Hematopoietic multipotent progenitor cell treated with erythropoietin and hydrocortisone succinate and interleukin-3 and kit ligand, for 15 days (in vitro differentiated cells): ENCODE data around the gene SMOC2.

Experiments
- DNase-seq: peaks from one replicate; pipeline ENCODE4 v3.0.0-alpha.2; 2015; ENCODE audit warnings: low spot score

SMOC2 gene

GRCh38 chr6:168447282-168447681, 6.3 kb downstream of the SMOC2 start:
- DNase-seq: no peak

DNA sequence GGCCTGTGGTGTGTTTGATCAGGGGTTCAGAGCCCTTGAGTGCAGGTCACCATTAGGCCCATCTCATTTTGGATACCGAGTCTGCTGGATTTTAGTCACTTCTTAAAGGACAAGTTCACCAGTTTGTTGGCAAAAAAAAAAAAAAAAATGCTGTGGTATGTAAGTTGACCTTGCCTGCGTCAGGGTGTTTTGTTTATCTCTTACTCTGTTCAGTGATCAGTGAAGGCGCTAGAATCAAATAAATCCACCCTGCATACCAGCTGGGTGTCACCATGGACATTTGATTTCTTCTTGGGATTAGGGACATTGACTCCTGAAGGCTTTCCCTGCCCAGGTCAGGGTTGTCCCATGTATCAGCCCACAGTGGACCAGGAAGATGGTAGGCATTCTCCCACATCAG, 6.7 kb downstream of the SMOC2 start:
- no peak for DNase-seq

GRCh38 chr6:168448243-168448855, 7.4 kb downstream of the SMOC2 start:
- no peak for DNase-seq

DNA sequence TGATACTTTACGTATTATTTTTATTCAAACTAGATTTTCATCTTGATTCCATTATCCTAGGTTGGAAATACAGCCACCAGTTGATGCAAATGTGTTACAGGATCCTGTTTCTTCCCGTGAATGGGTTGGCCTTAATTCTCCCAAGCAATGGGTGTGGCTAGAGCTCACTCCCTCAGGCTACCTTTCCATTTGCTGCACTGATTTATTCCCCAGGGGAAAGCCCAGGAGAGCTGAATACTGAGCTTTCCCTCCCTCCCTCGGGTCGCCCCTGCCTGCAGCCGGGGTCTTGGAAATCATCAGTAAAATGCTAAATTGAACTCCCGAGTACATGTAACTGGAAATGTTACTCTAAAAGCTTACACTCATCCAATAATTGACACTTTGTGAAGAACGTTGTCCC, 9.9 kb downstream of the SMOC2 start:
- DNase-seq: no peak

- DNase-seq: no peak
Measured at GRCh38 chr6:168451805-168452517, 11.0 kb downstream of the SMOC2 start.

DNA sequence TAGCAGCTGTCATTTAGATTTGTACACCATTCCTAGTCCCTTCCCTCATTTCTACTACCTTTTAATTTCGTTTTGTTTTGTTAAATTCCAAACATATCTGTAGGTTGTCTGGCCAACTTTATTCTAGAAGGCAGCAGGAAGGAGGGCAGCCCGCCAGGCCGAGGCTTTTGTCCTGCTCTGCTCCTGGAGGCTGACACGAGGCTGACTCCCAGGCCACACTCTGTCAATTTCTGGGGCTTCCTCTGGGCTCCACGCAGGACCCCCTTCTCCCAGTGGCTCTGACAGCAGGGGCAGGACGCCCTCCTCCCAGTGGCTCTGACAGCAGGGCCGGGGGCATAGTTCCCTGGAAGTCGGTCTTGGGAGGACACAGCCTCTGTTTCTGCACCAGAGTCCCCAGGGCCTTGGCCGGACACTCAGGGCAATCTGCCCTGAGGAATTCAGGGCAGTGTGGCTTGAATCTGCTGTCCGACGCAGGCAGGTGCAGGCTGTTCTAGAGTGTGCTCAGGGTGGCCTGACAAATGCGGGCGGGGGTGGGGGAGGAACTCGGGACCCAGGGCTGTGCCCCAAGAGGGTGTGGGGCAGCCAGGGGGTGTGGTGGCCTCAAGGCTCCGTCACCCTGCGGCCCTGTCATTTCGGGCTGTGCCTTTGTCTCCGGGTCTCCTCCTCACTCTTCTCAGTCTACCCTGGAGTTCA, 11.8 kb downstream of the SMOC2 start:
- no peak for DNase-seq

GRCh38 chr6:168455847-168456530, 15.0 kb downstream of the SMOC2 start:
- no peak for DNase-seq

GRCh38 chr6:168456907-168457652, 16.1 kb downstream of the SMOC2 start:
- no peak for DNase-seq

- DNase-seq: no peak
Measured at GRCh38 chr6:168457653-168457934, 16.6 kb downstream of the SMOC2 start.

DNA sequence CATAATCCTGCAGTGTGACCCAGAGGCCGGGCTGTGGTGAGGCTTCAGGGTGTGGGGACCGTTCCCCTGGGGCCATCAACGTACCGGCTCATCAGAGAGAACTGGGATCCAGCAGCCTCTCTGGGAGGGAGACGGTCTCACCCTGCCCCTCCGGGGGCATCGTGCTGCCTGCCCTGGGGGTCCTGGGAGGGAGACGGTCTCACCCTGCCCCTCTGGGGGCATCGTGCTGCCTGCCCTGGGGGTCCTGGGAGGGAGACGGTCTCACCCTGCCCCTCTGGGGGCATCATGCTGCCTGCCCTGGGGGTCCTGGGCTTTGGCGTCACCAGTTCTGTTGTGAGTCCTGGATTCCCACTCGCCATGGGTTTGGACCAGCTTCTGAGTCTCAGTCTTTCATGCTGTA, 17.1 kb downstream of the SMOC2 start:
- no peak for DNase-seq

DNA sequence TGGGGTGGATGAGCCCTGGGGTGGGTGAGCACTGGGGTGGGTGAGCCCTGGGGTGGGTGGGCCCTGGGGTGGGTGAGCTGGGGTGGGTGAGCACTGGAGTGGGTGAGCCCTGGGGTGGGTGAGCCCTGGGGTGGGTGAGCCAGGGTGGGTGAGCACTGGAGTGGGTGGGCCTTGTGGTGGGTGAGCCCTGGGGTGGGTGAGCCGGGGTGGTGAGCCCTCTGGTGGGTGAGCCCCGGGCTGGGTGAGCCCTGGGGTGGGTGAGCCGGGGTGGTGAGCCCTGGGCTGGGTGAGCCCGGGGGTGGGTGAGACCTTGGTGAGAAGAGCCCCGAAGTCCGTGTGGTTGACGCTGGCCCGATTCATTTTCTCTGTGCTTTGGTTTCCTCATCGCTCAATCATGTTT, 18.6 kb downstream of the SMOC2 start:
- DNase-seq: no peak

DNA sequence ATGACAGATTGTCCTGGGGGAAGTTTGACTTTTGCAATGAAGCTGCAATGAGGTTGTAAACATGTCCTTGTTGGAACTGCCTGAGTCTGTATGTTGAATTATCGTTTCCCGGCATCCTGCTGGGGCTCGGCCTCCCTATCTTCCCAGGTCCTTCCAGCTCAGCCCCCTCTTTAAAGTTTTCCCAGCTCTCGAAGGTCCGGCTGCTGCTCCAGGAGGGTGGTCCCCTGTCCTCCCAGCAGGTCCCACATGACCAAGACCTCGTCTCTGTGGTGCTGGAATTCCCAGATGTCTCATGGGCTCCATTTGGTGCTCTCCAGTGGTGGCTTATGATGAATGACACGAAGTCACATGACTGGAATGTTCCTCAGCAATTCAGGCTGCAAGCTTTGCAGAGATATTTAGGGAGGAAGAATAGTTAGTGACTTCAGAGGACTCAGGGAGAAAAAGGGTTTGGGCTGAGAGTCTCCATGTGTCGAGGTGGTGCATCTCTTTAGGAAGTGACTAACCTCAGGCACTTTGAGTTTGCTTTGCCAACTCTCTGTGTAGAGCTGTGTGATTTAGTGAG, 21.4 kb downstream of the SMOC2 start:
- DNase-seq: no peak

GRCh38 chr6:168464546-168464945, 23.6 kb downstream of the SMOC2 start:
- no peak for DNase-seq

DNA sequence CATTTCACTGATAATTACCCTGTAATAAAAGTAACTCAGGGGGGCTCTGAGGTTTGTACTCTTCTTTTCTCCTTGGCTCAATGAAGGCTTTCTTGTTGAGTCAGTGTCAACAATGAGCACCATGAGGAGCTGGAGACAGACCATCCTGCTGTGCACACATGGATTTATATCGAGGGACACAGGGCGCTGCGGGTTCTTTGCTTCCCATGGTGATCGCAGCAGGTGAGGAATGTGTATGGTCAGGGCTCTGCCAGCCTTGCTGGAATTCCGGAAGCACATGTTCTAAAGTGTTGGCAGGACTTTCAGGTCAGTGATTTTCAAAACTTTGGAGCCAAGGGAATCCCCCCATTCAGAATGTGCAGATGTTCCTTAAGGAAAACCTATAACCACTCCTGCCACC, 27.1 kb downstream of the SMOC2 start:
- DNase-seq: no peak

GRCh38 chr6:168469521-168469920, 28.5 kb downstream of the SMOC2 start:
- no peak for DNase-seq

DNA sequence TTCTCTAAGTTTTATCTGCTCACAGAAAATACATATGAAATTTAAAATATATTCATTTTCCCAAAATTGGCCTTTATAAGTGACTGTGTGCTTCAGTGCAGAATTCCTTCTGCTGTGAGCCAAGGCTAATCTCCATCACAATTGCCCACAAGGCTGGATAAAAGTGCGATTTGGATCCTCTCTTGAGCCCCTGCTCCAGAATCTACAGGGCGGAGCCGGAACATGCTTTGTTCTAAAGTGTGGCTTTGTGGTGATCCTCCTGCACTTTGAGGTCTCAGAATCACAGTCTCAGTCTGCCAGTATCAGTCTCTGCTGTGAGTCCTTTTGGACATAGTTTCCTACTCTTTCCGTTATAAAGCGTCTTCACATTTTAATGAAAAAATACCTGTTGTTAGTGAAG, 28.9 kb downstream of the SMOC2 start:
- no peak for DNase-seq

GRCh38 chr6:168472363-168472762, 31.4 kb downstream of the SMOC2 start:
- no peak for DNase-seq

GRCh38 chr6:168473197-168473596, 32.2 kb downstream of the SMOC2 start:
- no peak for DNase-seq

GRCh38 chr6:168475188-168476013, 34.4 kb downstream of the SMOC2 start:
- no peak for DNase-seq

- DNase-seq: no peak
Measured at GRCh38 chr6:168479421-168479820, 38.4 kb downstream of the SMOC2 start.

DNA sequence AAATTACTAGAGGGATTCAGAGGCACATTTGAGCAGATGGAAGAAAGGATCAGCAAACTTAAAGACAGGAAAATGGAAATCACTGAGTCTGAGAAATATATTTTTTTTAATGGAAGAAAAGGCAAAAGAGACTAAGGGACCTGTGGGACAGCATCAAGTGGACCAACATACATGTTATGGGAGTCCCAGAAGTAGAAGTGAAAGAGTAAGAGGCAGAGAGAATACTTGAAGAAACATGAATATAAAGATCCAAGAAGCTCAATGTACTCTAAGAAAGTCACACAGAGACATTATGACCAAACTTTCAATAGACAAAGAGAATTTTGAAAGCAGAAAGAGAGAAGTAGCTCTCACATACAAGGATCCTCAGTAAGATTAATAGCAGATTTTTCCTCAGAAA, 39.5 kb downstream of the SMOC2 start:
- DNase-seq: no peak
